GM12865 (cell line): ENCODE measurements around the gene DTX2.

Experiments used
- DNase-seq: peaks from one replicate; pipeline ENCODE4 v3.0.0; 2010; ENCODE audit warnings: low read depth
- H3K4me3 ChIP-seq: 2 replicates; pipeline ENCODE4 v1.5.1; 2011; ENCODE audit warnings: mild to moderate bottlenecking, low read depth, low read length, control low read depth
- TF ChIP-seq, protein P1 (sequence below): IDR thresholded peaks from 2 replicates; pipeline ENCODE4 v1.5.1; 2011; ENCODE audit warnings: low read length, control low read depth, low read depth, inconsistent platforms; ENCODE audit not compliant: insufficient read depth; ENCODE audit errors: missing control alignments

DTX2 gene

DNA sequence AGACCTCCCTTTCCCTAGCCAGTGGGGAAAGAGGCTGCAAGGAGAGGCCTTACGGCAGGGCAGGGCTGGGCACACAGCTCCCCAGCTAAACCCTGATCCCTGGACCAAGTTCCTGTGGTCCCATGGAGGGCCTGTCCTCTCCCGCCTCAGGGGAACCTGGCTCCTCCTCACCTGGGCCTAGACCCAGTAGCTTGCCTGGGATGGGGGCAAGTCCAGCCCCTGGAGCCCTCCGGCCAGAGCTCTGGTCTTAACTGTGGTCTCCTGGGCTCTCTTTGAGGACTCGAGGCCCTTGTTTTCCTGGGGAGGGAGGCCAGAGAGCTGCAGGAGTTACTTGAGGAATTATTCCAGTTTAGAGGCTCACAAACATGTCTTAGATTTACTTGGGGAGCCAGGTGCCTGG, 35.3 kb upstream of the DTX2 start:
- DNase-seq: no peak

DNA sequence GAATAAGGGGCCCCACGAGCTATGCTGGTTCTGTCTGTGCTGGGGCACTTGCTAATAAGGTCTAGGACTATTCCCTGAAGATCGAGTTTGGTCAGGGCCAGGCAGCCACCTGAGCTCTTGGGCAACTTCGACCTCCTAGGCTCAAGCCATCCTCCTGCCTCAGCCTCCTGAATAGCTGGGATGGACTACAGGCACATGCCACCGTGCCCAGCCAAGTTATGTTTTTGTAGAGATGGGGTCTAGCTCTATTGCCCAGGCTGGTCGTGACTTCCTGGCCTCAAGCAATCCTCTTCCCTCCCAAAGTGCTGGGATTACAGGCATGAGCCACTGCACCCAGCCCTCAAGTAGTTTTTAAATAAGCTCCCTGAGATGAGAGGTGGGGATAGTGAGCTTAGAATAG, 33.9 kb upstream of the DTX2 start:
- no peak overlapping the region for H3K4me3 ChIP-seq
- DNase-seq: no peak
- TF ChIP-seq, protein P1, sequence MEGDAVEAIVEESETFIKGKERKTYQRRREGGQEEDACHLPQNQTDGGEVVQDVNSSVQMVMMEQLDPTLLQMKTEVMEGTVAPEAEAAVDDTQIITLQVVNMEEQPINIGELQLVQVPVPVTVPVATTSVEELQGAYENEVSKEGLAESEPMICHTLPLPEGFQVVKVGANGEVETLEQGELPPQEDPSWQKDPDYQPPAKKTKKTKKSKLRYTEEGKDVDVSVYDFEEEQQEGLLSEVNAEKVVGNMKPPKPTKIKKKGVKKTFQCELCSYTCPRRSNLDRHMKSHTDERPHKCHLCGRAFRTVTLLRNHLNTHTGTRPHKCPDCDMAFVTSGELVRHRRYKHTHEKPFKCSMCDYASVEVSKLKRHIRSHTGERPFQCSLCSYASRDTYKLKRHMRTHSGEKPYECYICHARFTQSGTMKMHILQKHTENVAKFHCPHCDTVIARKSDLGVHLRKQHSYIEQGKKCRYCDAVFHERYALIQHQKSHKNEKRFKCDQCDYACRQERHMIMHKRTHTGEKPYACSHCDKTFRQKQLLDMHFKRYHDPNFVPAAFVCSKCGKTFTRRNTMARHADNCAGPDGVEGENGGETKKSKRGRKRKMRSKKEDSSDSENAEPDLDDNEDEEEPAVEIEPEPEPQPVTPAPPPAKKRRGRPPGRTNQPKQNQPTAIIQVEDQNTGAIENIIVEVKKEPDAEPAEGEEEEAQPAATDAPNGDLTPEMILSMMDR: no peak

More for the DNA sequence above, 35.3 kb upstream of the DTX2 start:
- no peak overlapping the region for H3K4me3 ChIP-seq
- TF ChIP-seq, protein P1: no peak

DNA sequence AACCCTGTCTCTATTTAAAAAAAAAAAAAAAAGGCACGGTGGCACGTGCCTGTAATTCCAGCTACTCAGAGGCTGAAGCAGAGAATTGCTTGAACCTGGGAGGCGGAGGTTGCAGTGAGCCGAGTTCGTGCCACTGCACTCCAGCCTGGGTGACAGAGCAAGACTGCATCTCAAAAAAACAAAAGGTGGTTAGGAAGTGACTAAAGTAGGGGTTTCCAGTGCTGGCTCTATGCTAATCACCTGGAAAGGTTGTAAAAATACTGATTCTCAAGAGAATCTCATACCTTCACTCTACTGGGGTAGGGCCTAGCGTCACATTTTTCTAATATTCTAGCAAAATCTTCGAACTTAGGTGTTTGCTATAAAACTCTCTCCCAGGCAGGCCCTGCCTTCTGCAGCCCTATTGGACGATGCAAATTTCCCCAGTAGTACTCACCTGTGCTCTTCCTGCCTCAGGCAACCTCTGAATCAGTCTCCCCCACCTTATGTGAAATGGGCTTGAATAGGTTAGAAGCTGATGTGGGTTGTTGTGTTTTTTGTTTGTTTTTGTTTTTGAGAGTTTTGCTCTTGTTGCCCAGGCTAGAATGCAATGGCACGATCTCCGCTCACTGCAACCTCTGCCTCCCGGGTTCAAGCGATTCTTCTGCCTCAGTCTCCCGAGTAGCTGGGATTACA, 33.2 kb upstream of the DTX2 start:
- DNase-seq: no peak
- no peak overlapping the region for H3K4me3 ChIP-seq
- TF ChIP-seq, protein P1: no peak

DNA sequence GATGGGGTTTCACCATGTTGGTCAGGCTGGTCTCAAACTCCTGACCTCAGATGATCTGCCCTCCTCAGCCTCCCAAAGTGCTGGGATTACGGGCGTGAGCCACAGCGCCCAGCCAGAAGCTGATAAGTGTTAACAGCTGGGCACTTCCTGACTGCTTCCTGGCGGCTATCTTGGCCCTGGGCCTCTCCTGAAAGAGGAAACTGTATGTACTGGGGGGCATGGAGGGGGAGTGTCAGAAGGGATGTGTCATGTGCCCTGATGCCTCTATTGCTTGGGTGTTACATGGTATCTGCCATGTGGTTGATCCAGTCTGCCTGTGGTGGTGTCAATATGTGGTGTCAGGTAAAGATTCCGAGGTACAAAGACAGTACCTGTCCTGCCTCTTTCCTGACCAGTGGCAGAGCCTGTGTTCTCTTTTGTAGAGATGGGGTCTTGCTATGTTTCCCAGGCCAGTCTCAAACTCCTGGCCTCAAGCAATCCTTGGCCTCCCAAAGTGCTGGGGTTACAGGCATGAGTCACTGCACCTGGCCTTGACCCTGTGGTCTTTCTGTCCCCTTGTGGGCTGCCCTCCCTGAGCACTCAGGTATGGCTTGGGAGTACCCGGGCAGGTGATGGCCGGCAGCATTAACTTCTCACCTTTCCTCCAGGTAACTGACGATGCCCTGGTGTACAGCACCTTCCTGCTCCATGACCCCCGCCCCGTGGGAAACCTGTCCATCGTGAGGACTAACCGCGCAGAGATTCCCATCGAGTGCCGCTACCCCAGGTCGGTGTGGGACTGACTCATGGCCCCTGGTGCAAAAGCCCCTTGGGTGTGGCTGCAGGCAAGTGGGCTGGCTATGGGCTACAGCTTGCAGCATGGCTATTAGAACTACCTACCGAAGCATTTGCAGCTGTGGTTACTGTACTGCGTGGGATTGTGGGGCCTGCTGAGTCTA, 32.4 kb upstream of the DTX2 start:
- H3K4me3 ChIP-seq: no peak overlapping the region
- no peak for DNase-seq
- TF ChIP-seq, protein P1: no peak

DNA sequence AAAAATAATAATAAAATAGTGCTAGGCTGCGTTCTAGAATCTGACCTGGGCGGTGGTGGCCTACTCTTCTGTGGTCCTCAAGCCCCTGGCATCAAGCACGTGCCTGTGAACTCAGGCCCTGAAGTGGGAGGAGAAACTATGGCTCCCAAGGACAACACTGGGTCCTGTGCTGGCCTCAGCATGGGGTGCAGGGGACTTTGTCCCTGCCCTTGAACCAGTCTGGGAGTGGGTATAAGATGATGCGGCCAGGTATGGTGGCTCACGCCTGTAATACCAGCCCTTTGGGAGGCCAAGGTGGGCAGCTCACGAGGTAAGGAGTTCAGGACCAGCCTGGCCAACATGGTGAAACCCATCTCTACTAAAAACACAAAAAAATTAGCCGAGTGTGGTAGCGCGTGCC, 31.3 kb upstream of the DTX2 start:
- H3K4me3 ChIP-seq: no peak overlapping the region
- TF ChIP-seq, protein P1: no peak

DNA sequence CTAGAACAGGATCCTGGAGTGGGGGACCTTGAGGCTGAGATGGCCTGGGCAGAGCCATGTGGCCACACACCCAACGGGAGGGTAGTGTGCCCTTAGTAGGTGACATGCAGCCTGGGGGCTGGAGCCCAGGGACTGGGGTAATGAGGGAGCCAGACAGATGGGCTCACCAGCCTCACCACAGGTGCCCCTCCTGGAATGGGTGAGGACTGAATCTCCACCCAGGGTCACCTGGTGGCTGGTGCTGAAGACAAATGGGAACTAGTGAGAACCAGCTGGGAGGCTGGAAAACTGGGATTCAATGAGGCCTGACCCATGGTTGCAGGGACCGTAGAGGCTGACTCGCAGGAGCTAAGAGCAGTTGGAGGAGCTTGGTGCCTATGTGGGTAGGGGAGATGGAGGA, 30.7 kb upstream of the DTX2 start:
- TF ChIP-seq, protein P1: no peak
- no peak overlapping the region for H3K4me3 ChIP-seq
- DNase-seq: no peak

More for the DNA sequence above, 31.3 kb upstream of the DTX2 start:
- no peak for DNase-seq
